Immature natural killer cell (primary cell): ENCODE measurements around the gene RPSA. TPM values are rescaled to one million over a fixed set of nuclear protein-coding genes. Genes with fewer than 3 reads are reported as not detected.
"Not testable (repeated sequence)": the region's sequence is repeated elsewhere in the genome, so short reads cannot be mapped to it uniquely, and the experiment has no call there.

Experiments used
- DNase-seq, 3 donors: peaks; one replicate each; pipeline ENCODE4 v3.0.0; 2022; ENCODE audit warnings: mixed read lengths in 1 of 3
- H3K27ac Mint-ChIP-seq, 6 donors: one replicate each; pipeline ENCODE4 v1.8.0; 2020; ENCODE audit warnings: mixed read lengths in 6 of 6, mild to moderate bottlenecking in 5 of 6, inconsistent platforms in 4 of 6, moderate library complexity in 3 of 6
- H3K27me3 Mint-ChIP-seq, 3 donors: one replicate each; pipeline ENCODE4 v1.8.0; 2020 to 2021; ENCODE audit warnings: low read depth in 3 of 3, mild to moderate bottlenecking in 3 of 3, mixed read lengths in 3 of 3, moderate library complexity in 3 of 3, inconsistent platforms in 1 of 3
- H3K36me3 Mint-ChIP-seq, 3 donors: one replicate each; pipeline ENCODE4 v1.8.0; 2020; ENCODE audit warnings: mixed read lengths in 3 of 3, inconsistent platforms in 2 of 3, mild to moderate bottlenecking in 2 of 3
- H3K4me1 Mint-ChIP-seq, 2 donors: one replicate each; pipeline ENCODE4 v1.8.0; 2020; ENCODE audit warnings: inconsistent platforms in 2 of 2, mild to moderate bottlenecking in 2 of 2, mixed read lengths in 2 of 2, moderate library complexity in 1 of 2
- H3K4me3 Mint-ChIP-seq, 5 donors: one replicate each; pipeline ENCODE4 v1.8.0; 2020; ENCODE audit warnings: mild to moderate bottlenecking in 5 of 5, mixed read lengths in 5 of 5, inconsistent platforms in 3 of 5, moderate library complexity in 3 of 5
- H3K9me3 Mint-ChIP-seq, 6 donors: one replicate each; pipeline ENCODE4 v1.8.0; 2020; ENCODE audit warnings: mild to moderate bottlenecking in 6 of 6, mixed read lengths in 6 of 6, inconsistent platforms in 4 of 6, moderate library complexity in 3 of 6
- polyA plus RNA-seq, 3 donors: library from polyadenylated mRNA; unstranded; fragments of 300-500 nt; fragmentation: Illumina TruSeq; gene quantifications; one replicate each; pipeline ENCODE4 v1.2.3, GENCODE V29; 2021

Gene RPSA
- polyA plus RNA-seq, 3 donors from 2014 or later: 496 to 820 (median 547) TPM

- Mint-ChIP-seq H3K36me3 (peaks cover 7 to 21% (median 9%) of the 10 kb centered on the region in 3 donors), H3K27me3 (peaks cover 3 to 12% (median 8%) of the 10 kb centered on the region in 3 donors), H3K4me3 (peak overlapping the region in 1 of 5 donors; percentile 96), H3K27ac (peak overlapping the region in 4 of 6 donors; percentile 94 to 98 (median 96)), H3K4me1 (peaks cover 34 to 39% of the 10 kb centered on the region in 2 donors), H3K9me3 (no peaks in the 10 kb centered on the region)
- DNase-seq: no peak
Observed at GRCh38 chr3:39404943-39405686, 1.4 kb upstream of the RPSA start.

- H3K4me1 Mint-ChIP-seq: peaks cover 36 to 44% of the 10 kb centered on the region in 2 donors
Observed at GRCh38 chr3:39405687-39406367, 693 bp upstream of the RPSA start.

GRCh38 chr3:39407259-39407629 is 724 bp downstream of the RPSA start:
- peaks cover 42 to 58% of the 10 kb centered on the region in 2 donors for H3K4me1 Mint-ChIP-seq
- H3K4me3 Mint-ChIP-seq: peak overlapping the region; percentile 90 to 99 (median 96)
- peaks cover 10 to 34% (median 18%) of the 10 kb centered on the region in 3 donors for H3K36me3 Mint-ChIP-seq
- peak overlapping the region; percentile 90 to 99 (median 95) for H3K27ac Mint-ChIP-seq
- no peaks in the 10 kb centered on the region for H3K9me3 Mint-ChIP-seq
- peaks cover 3 to 12% (median 11%) of the 10 kb centered on the region in 3 donors for H3K27me3 Mint-ChIP-seq
- no peak for DNase-seq

More at GRCh38 chr3:39405687-39406367, 693 bp upstream of the RPSA start:
- Mint-ChIP-seq H3K27ac (peak overlapping the region; percentile 94 to 99 (median 97)), H3K27me3 (peaks cover 3 to 12% (median 8%) of the 10 kb centered on the region in 3 donors), H3K9me3 (no peaks in the 10 kb centered on the region), H3K4me3 (peak overlapping the region; percentile 90 to 99 (median 96)), H3K36me3 (peaks cover 7 to 22% (median 10%) of the 10 kb centered on the region in 3 donors)
- no peak for DNase-seq

DNA sequence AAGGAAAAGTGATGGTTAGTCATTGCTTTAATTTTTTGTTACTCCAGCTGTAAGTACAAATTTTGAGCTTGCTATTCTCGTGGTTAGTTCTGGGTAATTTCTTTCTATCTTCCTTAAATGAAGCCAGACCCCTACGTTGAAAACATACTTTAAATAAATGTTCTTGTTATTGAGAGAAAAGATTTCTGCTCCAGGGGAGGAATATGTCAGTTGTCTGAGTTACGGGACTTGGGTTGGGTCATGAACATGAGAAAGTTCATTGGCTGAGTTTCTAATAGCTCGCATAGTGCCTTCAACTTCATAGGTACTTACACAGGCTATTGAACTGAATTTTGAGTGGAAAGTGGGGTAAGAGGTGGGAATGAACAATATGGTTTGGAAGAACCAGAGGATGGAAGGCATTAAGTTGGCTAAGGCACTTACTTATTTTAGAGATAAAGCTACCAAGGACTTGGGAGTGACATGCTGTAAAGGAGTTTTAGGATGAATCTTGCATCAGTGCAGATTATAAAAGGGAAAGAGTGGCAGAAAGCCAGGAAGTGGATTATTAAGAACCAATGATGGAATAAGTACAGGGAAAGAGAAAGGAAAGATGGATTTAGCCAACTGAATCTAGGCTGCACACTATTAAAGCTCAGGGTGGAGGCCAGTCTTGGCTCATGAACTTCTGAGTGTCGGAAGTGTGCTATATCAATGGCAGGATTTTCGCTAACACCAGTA is 1.4 kb downstream of the RPSA start:
- H3K9me3 Mint-ChIP-seq: no peaks in the 10 kb centered on the region
- peaks cover 10 to 41% (median 22%) of the 10 kb centered on the region in 3 donors for H3K36me3 Mint-ChIP-seq
- peaks cover 3 to 12% (median 11%) of the 10 kb centered on the region in 3 donors for H3K27me3 Mint-ChIP-seq
- peaks cover 42 to 61% of the 10 kb centered on the region in 2 donors for H3K4me1 Mint-ChIP-seq
- peak overlapping the region; percentile 90 to 99 (median 95) for H3K27ac Mint-ChIP-seq
- DNase-seq: no peak
- H3K4me3 Mint-ChIP-seq: peak overlapping the region; percentile 90 to 99 (median 96)

DNA sequence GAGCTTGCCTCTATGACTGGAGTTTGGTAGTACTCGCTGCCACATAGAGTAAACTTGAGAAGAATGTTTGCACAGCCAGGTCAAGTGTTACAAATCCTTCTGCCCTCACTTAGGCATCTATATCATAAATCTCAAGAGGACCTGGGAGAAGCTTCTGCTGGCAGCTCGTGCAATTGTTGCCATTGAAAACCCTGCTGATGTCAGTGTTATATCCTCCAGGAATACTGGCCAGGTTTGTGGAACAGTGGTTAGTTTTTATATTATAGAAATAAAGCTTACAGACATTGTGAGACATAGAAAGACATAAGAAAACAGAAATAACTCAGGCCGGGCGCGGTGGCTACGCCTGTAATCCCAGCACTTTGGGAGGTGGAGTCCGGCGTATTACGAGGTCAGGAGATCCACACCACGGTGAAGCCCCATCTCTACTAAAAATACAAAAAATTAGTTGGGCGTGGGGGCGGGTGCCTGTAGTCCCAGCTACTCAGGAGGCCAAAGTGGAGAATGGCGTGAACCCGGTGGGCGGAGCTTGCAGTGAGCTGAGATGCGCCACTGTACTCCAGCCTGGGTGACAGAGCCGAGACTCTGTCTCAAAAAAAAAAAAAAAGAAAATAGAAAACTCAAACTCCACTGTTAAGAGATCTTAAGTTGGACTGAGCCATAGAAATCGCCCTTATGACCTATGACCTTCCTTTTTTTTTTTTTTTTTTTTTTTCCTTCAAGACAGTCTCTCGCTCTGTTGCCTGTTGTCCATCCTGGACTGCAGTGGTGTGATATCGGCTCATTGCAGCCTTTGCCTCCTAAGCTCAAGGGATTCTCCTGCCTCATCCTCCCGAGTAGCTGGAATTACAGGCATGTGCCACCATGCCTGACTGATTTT is 2.2 kb downstream of the RPSA start:
- Mint-ChIP-seq H3K9me3 (no peaks in the 10 kb centered on the region), H3K27ac (peak overlapping the region; percentile 46 to 97 (median 92)), H3K27me3 (peaks cover 3 to 12% (median 11%) of the 10 kb centered on the region in 3 donors), H3K36me3 (peaks cover 10 to 49% (median 28%) of the 10 kb centered on the region in 3 donors), H3K4me3 (peak overlapping the region in 3 of 5 donors; percentile 94 to 99 (median 96)), H3K4me1 (peaks cover 42 to 61% of the 10 kb centered on the region in 2 donors)
- no peak for DNase-seq

DNA sequence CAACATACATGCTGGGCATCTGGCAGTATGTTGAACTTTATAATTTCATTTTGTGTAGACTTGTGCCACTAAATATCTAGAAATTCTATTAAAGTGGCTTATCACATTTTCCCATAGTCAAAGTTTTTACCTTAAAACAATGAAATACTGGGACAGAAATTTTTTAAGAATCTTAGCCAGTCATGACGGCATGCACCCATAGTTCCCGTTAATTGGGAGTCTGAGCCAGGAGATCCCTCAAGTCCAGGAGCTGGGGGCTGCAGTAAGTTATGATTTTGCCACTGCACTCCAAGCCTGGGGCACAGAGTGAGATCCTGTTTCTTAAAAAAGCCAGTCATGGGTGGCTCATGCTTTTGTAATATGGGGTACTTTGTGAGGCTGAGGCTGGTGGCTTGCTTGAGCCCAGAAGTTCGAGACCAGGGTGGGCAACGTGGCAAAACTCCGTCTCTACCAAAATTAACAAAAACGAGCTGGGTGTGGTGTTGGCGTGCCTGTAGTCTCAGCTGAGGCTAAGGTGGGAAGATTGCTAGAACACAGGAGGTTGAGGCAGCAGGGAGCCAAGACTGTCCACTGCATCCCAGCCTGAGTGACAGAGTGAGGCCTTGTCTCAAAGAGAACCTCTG is 3.1 kb downstream of the RPSA start:
- Mint-ChIP-seq H3K36me3 (peaks cover 10 to 55% (median 29%) of the 10 kb centered on the region in 3 donors), H3K27me3 (peaks cover 3 to 12% (median 11%) of the 10 kb centered on the region in 3 donors), H3K4me1 (peaks cover 42 to 63% of the 10 kb centered on the region in 2 donors), H3K4me3 (peak overlapping the region in 2 of 5 donors; percentile 14 to 38), H3K27ac (peak overlapping the region in 4 of 6 donors; percentile 48 to 79 (median 62)), H3K9me3 (no peaks in the 10 kb centered on the region)
- DNase-seq: no peak

- DNase-seq: no peak
- Mint-ChIP-seq H3K4me1 (peaks cover 42 to 66% of the 10 kb centered on the region in 2 donors), H3K27ac (peak overlapping the region in 1 of 6 donors; percentile 17), H3K4me3 (no peak overlapping the region), H3K36me3 (peaks cover 10 to 59% (median 33%) of the 10 kb centered on the region in 3 donors), H3K27me3 (peaks cover 3 to 13% (median 10%) of the 10 kb centered on the region in 3 donors), H3K9me3 (no peaks in the 10 kb centered on the region)
Observed at GRCh38 chr3:39410893-39411292, 4.4 kb downstream of the RPSA start.

DNA sequence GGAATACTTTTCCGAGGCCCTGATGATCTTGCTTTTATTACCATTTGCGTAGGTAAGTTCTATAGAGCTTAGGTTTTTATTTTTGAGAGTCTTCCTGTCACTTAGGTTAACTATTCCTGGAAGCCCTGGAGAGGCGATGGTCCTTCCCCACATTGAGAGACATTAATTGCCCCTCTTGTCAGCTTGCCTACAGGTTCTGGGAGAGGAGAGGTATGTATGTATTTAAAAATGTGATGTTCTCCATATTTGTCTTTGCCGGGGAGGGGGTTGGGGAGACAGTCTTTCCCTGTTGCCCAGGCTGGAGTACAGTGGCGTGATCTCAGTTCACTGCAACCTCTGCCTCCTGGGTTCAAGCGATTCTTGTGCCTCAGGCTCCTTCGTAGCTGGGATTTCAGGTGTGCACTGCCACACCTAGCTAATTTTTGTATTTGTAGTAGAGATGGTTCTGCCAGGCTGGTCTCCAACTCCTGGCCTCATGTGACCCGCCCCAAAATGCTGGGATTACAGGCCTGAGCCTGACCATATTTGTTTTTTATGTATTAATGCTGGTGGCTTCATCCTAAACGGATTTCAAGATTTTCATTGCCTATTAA is 6.2 kb downstream of the RPSA start:
- Mint-ChIP-seq H3K36me3 (peaks cover 9 to 58% (median 32%) of the 10 kb centered on the region in 3 donors), H3K4me1 (peaks cover 25 to 49% of the 10 kb centered on the region in 2 donors), H3K27me3 (peaks cover 1 to 5% (median 4%) of the 10 kb centered on the region in 3 donors), H3K9me3 (no peaks in the 10 kb centered on the region), H3K4me3 (no peak overlapping the region), H3K27ac (no peak overlapping the region)
- DNase-seq: no peak

DNA sequence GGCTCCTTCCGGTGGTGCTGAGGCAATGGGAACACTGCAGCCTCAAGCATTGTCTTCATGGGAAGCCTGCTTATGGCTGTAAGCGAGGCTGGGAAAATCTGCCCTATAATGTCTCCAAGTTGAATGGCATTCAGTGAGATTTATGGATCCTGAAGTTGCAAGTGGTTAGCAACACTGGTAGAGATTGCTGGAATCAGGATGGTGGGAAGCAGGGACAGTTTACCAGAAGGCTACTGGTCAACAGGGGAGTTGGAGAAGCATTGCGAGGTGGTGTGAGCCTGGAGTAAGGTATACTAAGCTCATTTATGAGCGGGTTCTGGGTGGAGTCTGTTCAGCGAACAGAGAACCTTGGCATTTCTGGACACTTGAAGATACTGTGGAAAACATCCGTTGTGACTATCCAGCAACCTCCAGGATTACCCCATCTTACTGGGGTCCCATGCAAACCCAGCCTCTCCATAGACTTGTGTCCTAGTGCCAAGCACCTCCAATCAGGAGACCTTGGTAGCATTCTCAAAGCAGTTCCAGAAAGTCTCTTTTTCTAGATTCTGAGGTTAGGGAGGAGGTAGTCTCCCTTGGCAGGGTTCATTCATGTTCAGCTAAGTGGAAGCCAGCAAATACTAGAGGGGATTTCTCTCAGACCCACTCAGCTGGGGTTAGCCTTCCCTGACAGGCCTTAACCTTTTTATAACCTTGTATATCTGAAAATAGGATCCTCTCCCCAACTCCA is 7.3 kb downstream of the RPSA start:
- DNase-seq: no peak
- H3K27ac Mint-ChIP-seq: peak overlapping the region in 4 of 6 donors; percentile 11 to 74 (median 57)
- peaks cover 1 to 6% (median 4%) of the 10 kb centered on the region in 3 donors for H3K27me3 Mint-ChIP-seq
- peaks cover 16 to 38% of the 10 kb centered on the region in 2 donors for H3K4me1 Mint-ChIP-seq
- no peak overlapping the region for H3K4me3 Mint-ChIP-seq
- H3K36me3 Mint-ChIP-seq: peaks cover 4 to 52% (median 26%) of the 10 kb centered on the region in 3 donors
- H3K9me3 Mint-ChIP-seq: no peaks in the 10 kb centered on the region

- peak overlapping the region in 1 of 5 donors; percentile 0 for H3K4me3 Mint-ChIP-seq
- peaks cover 4 to 48% (median 26%) of the 10 kb centered on the region in 3 donors for H3K36me3 Mint-ChIP-seq
- peaks cover 1 to 6% (median 4%) of the 10 kb centered on the region in 3 donors for H3K27me3 Mint-ChIP-seq
- H3K27ac Mint-ChIP-seq: peak overlapping the region in 5 of 6 donors; percentile 11 to 74 (median 43)
- DNase-seq: no peak
- peaks cover 12 to 34% of the 10 kb centered on the region in 2 donors for H3K4me1 Mint-ChIP-seq
- no peaks in the 10 kb centered on the region for H3K9me3 Mint-ChIP-seq
Observed at GRCh38 chr3:39414421-39414907, 7.9 kb downstream of the RPSA start.

DNA sequence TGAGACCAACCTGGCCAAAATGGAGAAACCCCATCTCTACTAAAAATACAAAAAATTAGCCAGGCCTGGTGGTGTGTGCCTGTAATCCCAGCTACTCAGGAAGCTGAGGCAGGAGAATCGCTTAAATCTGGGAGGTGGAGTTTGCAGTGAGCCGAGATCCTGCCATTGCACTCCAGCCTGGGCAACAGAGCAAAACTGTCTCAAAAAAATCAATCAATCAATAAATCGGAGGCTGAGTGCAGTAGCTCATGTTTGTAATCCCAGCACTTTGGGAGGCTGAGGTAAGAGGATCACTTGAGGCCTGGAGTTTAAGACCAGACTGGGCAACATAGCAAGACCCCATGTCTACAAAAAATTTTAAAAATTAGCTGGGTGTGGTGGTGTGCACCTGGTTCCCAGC is 8.8 kb downstream of the RPSA start:
- not testable (repeated sequence) for DNase-seq, H3K27me3 Mint-ChIP-seq, H3K27ac Mint-ChIP-seq, H3K9me3 Mint-ChIP-seq, H3K4me3 Mint-ChIP-seq
- Mint-ChIP-seq H3K4me1 (peaks cover 8 to 26% of the 10 kb centered on the region in 2 donors), H3K36me3 (peaks cover 2 to 41% (median 26%) of the 10 kb centered on the region in 3 donors)
